HK-2 (cell line): ENCODE results near the gene TTC36.
"Not testable (repeated sequence)": the region's sequence is repeated elsewhere in the genome, so short reads cannot be mapped to it uniquely, and the experiment has no call there.

Experiments
- DNase-seq: peaks from one replicate; pipeline ENCODE4 v3.0.0-alpha.2; 2018; ENCODE audit not compliant: unreplicated experiment

TTC36 gene, protein sequence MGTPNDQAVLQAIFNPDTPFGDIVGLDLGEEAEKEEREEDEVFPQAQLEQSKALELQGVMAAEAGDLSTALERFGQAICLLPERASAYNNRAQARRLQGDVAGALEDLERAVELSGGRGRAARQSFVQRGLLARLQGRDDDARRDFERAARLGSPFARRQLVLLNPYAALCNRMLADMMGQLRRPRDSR

DNA sequence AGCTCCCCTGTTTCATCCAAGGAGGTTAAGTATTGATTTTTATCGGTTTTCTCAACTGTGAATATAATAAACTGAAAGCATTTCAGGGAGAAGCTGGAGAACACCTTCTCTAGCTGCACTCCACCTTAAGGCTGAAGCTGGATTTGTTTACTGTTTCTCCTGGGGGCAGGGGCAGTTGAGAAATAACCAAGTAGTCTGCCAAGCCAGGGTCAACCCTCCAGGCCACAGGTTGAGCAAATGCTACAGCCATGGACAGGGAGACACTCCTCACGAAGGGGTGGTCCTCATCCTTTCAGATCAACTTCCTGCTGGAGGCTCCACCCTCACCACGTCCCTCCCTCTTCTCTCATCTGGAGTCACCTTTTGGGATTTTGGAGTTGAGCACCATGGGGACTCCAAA is at the start of gene TTC36:
Gene TTC36, plus strand, starts transcription at position 366 of the 400 bp plus-strand sequence. Its CDS starts 21 bp downstream, at position 387.
- no peak for DNase-seq

DNA sequence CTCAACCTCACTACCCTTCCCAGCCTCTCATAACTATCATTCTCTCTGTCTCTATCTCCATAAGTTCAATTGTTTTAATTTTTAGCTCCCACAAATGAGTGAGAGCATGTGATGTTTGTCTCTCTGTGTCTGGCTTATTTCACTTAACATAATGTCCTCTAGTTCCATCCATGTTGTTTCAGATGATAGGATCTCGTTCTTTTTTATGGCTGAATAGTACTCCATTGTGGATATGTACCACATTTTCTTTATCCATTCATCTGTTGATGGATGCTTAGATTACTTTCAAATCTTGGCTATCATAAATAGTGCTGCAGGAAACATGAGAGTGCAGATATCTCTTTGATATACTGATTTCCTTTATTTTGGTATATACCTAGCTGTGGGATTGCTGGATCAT is 46.0 kb upstream of the TTC36 start:
- not testable (repeated sequence) for DNase-seq

DNA sequence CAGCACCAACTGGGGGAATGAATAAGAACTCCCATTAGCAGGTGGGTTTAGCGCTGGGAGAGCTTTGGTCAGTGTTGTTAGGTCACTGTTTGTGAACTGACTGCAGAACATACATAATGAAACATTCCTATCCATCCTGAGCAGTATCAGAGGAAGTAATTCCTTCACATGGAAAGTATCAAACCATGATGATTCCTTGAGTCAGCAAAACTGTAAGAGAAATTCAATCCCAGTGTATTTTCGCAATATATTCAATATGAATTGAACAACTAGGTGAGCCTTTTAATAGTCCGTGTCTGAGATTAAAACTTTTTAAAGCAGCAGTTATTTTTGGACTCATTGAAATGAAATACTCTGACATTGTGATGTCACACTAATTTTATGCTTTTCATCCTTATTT is 42.9 kb upstream of the TTC36 start:
- no peak for DNase-seq

DNA sequence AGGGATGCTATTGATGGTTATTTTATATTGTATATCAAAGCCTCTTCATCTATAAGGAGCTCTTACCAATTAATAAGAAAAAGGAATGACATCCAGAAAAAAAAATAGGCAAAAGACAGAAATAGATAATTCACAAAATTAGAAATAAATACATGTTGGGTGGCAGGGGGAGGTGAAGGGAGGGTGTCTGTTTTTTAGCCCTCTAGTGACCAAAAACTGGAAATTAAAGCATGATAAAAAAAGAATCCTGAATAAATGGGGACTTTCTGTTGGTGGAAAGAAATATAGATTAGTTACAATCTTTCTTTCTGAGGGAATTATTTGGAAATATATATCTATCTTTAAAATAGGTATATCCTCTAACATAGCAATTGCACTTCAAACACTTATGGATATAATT is 42.0 kb upstream of the TTC36 start:
- no peak for DNase-seq

DNA sequence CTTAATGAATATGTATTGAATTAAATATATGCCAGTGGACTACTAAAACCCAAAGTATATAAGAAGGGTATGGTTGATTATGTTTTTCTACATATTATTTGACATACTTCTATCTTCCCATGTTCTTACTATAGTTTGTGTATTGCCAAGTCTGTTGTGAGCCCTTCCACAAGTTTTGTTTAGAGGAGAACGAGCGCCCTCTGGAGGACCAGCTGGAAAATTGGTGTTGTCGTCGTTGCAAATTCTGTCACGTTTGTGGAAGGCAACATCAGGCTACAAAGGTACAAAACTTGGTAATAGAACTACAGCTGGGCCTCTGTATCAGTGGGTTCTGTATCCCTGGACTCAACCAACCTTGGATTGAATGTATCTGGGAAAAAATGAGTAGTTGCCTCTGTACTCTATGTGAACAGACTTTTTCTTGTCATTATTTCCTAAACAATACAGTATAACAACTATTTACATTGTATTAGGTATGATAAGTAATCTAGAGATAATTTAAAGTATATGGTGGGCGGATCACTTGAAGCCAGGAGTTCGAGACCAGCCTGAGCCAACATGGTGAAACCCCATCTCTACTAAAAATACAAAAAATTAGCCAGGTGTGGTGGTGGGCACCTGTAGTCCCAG is 38.7 kb upstream of the TTC36 start:
- DNase-seq = peak; percentile 55

DNA sequence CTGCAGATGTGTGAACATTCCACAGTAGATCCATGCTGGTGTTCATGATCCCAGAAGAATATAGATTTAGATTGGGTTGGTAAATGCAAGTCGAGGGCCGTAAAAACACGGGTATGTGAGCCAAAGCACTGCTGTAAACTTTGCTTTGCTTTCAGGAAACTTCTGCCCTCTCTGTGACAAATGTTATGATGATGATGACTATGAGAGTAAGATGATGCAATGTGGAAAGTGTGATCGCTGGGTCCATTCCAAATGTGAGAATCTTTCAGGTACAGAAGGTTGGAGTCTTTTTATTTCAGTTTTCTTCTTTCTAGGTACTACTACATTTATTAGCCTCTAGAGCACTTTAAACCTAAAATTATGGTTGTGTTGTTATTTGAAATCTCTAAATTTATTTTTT is 36.2 kb upstream of the TTC36 start:
- no peak for DNase-seq

DNA sequence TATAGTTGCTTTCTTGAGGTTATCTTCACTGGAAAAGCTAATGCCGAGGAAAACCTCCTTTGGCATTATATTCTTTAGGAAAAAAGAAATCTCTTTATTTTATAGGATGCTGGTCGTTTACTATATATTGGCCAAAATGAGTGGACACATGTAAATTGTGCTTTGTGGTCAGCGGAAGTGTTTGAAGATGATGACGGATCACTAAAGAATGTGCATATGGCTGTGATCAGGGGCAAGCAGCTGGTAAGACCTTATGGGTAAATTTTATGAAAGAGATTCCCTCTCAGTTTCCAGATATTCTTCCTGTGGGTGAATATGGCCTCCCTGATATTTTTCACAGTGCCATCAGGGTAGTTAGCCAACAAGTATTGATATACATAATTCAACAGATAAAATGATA is 29.4 kb upstream of the TTC36 start:
- DNase-seq = no peak

DNA sequence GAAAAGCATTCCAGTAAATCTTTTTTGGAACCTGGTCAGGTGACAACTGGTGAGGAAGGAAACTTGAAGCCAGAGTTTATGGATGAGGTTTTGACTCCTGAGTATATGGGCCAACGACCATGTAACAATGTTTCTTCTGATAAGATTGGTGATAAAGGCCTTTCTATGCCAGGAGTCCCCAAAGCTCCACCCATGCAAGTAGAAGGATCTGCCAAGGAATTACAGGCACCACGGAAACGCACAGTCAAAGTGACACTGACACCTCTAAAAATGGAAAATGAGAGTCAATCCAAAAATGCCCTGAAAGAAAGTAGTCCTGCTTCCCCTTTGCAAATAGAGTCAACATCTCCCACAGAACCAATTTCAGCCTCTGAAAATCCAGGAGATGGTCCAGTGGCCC is 24.1 kb upstream of the TTC36 start:
- no peak for DNase-seq

DNA sequence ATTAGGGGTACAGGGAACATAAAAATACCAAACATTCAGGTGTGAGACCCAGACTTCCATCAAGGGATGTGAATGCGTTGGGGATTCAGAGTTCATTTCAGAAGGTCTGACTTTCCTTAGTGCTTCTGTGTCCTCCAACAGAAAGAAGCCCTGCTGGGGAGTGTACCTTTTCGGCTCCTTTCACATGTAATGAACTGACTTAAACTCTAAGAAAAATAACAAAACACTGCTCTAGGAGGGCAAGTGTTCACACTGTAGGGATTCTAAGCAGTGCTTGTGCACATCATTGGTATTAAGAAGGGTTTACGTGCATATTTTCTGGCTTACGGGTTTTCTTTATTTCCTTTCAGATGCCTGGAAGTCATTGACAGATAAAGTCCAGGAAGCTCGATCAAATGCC is 15.7 kb upstream of the TTC36 start:
- no peak for DNase-seq

DNA sequence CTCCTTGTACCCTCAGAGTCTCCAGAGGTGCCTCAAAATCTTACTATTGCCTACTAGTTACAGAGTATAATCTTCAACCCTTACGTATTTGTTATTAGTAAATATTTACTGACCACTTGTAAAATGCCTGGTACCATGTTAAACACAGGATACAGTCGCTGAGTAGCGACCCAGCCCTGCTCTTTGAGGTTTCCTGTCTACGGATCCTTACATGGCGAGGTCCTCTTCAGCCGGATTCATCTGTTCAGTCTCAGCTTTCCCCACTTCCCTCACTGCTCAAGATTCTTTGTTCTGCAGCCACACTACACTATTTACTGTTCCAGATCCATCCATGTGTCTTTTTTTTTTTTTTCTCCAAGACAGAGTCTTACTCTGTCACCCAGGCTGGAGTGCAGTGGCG is 13.2 kb upstream of the TTC36 start:
- no peak for DNase-seq

DNA sequence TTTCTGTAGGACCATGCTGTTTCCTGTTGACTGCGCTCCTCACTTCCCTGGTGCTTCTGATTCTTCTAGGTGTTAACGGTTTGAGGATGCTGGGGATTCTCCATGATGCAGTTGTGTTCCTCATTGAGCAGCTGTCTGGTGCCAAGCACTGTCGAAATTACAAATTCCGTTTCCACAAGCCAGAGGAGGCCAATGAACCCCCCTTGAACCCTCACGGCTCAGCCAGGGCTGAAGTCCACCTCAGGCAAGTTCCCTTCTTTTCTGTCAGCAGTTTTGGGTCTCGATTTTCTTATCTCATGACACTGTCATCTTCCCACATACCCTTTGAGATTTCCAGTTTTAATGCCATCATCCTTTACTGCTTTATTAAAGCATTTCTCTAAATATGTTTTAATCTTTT is 7.7 kb upstream of the TTC36 start:
- DNase-seq = no peak

DNA sequence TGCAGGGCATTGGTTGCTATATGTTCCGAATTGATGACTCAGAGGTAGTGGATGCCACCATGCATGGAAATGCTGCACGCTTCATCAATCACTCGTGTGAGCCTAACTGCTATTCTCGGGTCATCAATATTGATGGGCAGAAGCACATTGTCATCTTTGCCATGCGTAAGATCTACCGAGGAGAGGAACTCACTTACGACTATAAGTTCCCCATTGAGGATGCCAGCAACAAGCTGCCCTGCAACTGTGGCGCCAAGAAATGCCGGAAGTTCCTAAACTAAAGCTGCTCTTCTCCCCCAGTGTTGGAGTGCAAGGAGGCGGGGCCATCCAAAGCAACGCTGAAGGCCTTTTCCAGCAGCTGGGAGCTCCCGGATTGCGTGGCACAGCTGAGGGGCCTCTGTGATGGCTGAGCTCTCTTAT is 5.4 kb upstream of the TTC36 start:
- DNase-seq = no peak

DNA sequence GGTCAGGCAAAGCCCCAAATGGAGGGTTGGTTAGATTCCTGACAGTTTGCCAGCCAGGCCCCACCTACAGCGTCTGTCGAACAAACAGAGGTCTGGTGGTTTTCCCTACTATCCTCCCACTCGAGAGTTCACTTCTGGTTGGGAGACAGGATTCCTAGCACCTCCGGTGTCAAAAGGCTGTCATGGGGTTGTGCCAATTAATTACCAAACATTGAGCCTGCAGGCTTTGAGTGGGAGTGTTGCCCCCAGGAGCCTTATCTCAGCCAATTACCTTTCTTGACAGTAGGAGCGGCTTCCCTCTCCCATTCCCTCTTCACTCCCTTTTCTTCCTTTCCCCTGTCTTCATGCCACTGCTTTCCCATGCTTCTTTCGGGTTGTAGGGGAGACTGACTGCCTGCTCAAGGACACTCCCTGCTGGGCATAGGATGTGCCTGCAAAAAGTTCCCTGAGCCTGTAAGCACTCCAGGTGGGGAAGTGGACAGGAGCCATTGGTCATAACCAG is 4.7 kb upstream of the TTC36 start:
- DNase-seq = no peak

DNA sequence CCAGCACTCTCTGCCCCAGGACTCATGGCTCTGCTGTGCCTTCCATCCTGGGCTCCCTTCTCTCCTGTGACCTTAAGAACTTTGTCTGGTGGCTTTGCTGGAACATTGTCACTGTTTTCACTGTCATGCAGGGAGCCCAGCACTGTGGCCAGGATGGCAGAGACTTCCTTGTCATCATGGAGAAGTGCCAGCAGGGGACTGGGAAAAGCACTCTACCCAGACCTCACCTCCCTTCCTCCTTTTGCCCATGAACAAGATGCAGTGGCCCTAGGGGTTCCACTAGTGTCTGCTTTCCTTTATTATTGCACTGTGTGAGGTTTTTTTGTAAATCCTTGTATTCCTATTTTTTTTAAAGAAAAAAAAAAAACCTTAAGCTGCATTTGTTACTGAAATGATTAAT is 2.9 kb upstream of the TTC36 start:
- no peak for DNase-seq

DNA sequence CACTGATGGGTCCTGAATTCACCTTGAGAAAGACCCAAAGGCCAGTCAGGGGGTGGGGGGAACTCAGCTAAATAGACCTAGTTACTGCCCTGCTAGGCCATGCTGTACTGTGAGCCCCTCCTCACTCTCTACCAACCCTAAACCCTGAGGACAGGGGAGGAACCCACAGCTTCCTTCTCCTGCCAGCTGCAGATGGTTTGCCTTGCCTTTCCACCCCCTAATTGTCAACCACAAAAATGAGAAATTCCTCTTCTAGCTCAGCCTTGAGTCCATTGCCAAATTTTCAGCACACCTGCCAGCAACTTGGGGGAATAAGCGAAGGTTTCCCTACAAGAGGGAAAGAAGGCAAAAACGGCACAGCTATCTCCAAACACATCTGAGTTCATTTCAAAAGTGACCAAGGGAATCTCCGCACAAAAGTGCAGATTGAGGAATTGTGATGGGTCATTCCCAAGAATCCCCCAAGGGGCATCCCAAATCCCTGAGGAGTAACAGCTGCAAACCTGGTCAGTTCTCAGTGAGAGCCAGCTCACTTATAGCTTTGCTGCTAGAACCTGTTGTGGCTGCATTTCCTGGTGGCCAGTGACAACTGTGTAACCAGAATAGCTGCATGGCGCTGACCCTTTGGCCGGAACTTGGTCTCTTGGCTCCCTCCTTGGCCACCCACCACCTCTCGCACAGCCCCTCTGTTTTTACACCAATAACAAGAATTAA is 2.4 kb upstream of the TTC36 start:
- no peak for DNase-seq

DNA sequence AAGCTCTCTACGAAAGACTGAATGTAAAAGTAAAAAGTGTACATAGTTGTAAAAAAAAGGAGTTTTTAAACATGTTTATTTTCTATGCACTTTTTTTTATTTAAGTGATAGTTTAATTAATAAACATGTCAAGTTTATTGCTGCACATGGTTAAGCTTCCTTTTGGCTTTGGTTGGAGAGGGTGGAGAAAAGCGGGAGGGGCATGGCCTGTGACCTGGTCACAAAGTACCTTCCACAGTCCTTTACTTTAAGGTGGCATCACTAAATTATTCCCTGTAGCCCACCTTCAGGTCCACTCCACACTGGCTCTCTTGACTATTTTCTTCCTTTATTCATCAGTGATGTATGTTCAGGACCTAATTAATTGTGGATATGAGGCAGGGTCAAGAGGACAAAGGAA is 586 bp upstream of the TTC36 start:
- no peak for DNase-seq

DNA sequence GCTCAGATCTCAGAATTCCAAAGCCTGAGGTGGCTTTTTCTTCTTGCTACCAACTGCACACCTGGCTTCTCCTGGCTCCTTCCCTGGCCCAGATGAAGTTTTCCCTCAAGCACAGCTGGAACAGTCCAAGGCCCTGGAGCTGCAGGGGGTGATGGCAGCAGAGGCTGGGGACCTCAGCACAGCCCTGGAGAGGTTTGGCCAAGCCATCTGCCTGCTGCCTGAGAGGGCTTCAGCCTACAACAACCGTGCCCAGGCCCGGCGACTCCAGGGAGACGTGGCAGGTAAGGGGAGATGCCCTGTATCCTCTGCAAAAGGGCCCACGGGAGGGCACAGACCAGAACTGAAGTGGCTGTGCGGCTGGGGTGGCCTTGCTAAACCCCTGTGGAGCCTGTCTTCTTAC is 1.2 kb downstream of the TTC36 start:
- DNase-seq = no peak

DNA sequence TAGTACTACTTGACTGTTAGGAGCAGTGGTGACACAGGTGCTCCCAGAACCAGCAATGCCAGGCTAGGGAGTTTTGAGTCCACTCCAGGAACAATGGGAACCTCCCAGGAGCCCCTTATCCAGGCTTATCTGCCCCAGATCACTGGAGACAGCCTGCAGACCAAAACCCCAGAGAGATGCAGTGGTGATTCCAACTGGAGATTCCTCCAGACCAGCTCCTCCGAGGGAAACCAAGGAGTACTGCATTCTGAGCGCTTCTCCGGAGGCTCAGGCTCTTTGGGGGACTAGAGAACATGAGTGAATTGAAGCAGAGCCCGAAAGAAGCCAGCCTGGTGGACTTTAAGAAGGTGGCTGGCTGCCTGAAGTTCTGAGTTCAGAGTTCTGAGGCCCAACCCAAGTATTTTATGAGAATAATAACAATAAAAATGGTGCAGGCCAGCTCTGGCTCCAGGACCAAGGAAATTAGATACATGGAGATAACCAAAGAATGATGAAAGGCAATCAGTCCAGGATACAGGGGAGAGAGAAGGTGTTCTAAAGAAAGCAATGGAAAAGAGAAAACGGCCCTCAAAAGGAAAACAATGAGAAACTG is 2.4 kb downstream of the TTC36 start:
- DNase-seq = no peak

DNA sequence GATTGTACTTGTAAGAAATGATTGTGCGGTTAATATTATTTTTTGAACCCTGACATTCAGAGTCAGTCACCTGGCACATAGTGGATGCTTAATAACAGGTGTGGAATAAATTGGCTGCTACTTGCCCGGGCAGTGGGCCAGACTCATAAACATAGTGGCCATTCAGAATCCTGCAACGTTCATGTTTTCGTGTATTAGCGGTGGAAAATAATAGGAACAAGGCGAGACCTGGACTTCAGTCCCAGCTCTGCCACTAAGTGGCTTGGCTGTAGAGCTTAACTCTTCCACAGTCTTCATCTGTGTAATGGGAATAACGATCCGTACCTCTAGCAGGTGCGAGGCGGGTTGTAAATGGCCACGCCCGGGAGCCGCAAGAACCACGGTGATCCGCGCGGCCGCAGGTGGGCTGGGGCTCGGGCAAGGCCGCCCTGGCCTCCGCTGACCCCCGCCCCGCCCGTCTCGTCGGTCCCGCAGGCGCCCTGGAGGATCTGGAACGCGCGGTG is 3.0 kb downstream of the TTC36 start:
- no peak for DNase-seq

DNA sequence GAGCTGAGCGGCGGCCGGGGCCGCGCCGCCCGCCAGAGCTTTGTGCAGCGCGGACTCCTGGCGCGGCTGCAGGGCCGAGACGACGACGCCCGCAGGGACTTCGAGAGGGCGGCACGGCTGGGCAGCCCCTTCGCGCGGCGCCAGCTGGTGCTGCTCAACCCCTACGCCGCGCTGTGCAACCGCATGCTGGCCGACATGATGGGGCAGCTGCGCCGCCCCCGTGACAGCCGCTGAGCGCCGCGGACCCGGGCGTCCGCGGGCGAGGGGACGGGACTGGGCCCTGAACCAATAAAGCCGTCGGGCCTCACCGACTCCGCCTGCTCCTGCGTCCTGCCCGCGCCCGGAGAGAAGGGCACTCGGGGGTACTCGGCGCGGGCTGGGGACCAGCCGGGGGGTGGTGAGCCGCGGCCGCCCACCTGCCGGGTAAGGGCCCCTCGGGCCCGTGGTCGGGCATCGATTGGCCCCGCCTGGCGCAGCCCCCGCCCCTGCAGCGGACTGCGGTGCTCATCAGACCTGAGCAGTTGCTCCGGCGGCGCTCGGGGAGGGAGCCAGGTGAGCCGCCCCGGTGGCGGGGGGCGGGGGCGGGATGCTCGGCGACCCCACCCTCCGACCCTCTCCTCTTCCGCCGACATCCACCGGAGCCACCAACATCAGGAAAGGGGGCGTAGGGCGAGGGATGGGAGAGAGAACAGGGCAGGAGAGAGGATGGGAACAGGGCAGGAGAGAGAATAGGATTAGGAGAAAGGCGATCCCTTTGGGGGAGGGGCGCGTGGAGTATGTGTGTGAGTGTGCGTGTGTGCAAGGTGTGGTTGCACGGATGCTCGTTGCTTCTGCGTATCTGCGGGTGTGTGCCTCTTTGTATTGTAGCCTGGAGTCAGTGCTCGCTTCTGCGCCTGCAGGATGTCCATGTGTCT is 3.7 kb downstream of the TTC36 start, which contains the start of gene TMEM25:
Gene TMEM25, plus strand, starts transcription at position 510 of the 914 bp plus-strand sequence. CDS start 610 bp downstream, outside the sequence.
- peak; percentile 53 for DNase-seq

DNA sequence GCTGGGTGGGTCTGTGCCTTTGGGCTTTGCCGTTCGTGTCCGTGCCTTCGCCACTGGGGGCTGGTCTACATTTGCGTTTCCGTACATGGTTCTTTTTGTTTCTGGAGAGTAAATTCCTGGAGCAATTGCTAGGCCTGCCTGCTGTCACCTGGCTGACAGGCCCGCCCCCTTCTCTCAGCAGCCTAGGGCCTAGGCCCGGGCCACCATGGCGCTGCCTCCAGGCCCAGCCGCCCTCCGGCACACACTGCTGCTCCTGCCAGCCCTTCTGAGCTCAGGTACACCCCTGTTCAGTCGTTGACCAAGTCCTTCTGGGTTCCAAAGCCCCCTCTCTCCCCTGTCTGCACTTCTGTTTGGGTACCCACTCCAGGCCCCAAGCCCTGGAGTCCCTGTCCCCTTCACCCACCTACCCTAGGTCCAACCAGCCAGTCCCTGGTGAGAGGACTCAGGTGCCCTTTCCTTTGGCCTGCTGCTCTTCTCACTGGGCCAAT is 4.4 kb downstream of the TTC36 start:
- DNase-seq = no peak
